GM23338 (cell line): ENCODE data around the gene CLIP2.

ENCODE experiments used
- CREB1 ChIP-seq: fragments of 250-450 bp; sonication (Bioruptor Pico); IDR thresholded peaks from 2 replicates; pipeline ENCODE4 v1.5.0; 2020; ENCODE audit warnings: low read depth, mild to moderate bottlenecking, moderate library complexity
- CTCF ChIP-seq, 2 experiments: fragments of 200-600 bp in 1 of 2; sonication (generic) in 1 of 2; conservative IDR thresholded peaks; 2 replicates each; pipeline versions ENCODE4 v1.5.1 to v1.6.1; 2016 to 2017; ENCODE audit warnings: antibody characterized with exemption in 2 of 2, low read depth in 2 of 2, mild to moderate bottlenecking in 2 of 2, moderate library complexity in 1 of 2
- ETS1 ChIP-seq: IDR thresholded peaks from 2 replicates; pipeline ENCODE4 v1.6.1; 2016; ENCODE audit warnings: antibody characterized with exemption
- EZH2 ChIP-seq: fragments of 200-600 bp; sonication (generic); IDR thresholded peaks from one replicate; pipeline ENCODE4 v1.8.0; 2017; ENCODE audit warnings: antibody characterized with exemption, mild to moderate bottlenecking, low read depth; ENCODE audit not compliant: unreplicated experiment
- EZH2phosphoT487 ChIP-seq: fragments of 200-600 bp; sonication (generic); IDR thresholded peaks from one replicate; pipeline ENCODE4 v1.8.1; 2018; ENCODE audit warnings: antibody characterized with exemption; ENCODE audit not compliant: unreplicated experiment
- POLR2AphosphoS5 ChIP-seq: IDR thresholded peaks from 2 replicates; pipeline ENCODE4 v1.6.1; 2016; ENCODE audit warnings: antibody characterized with exemption, low read depth
- REST ChIP-seq: IDR thresholded peaks from one replicate; pipeline ENCODE4 v1.6.1; 2018; ENCODE audit warnings: antibody characterized with exemption; ENCODE audit not compliant: unreplicated experiment

- TF ChIP-seq ETS1 (no peak), EZH2phosphoT487 (no peak), POLR2AphosphoS5 (no peak), EZH2 (no peak), CTCF (conservative IDR thresholded peaks at IDR 0.05; ENCODE audit: low read depth in 2 of 2) (no peak), CREB1 (no peak), REST (no peak)
Observed at GRCh38 chr7:74329225-74329624, 40.0 kb downstream of the CLIP2 start.
